ENCODE measurements around the gene DENND1A.

DENND1A gene

DNA sequence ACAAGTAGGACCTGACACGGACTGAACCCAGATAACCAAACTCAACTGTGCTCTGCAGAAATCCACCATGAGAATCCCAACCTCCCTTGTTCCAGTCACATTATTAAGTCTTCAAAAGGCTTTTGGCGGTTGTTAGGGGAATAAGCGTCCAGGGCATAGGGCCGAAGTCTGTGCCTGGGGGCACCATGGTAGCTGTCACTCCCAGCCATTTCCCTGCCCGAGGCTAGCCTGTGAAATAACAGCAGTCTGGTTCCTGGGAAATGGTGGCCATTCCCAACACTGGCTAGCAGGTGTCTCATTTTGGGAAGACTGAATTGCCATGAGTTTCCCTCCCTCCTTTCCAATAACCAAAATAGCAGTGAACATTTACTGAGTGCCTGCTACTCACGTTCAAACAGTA lies 451.8 kb downstream of the DENND1A start:
- DNase-seq, result no peak

GRCh38 chr9:123475407-123475806 lies 454.5 kb downstream of the DENND1A start:
- DNase-seq, result no peak

DNA sequence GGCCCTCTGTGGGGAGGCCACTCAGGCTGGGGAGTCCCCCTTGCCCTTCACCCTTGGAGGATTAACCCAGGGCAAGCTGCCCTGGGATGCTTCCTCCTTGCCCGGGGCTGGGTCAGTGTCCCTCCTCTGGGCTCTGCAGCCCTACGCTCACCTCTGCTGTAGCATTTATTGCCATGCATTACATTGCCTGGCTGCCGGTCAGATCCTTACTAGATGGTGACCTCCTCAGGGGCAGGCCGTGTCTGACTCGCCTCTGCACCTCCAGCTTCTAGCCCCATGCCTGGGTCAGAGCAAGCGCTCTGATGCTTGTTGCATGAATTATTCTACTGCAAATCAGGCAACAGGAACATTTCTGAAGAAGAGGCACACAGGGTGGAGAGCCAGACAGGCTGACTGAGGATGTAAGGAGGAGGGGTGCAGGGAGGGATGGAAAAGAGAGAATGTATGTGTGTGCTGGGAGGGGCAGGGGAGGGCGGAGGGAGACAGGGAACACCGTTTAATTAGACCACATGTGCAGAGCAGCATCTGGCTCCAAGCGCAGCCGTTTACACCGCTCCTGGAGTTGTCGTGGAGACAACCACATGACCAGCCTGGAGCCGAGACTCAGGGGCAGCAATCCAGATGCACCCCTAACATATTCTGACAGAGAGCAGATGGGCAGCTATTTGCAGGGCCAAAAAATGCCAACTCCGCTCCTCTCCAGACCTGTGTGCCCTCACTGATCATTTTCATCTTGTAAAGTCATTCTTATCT lies 456.9 kb downstream of the DENND1A start:
- no peak for DNase-seq

DNA sequence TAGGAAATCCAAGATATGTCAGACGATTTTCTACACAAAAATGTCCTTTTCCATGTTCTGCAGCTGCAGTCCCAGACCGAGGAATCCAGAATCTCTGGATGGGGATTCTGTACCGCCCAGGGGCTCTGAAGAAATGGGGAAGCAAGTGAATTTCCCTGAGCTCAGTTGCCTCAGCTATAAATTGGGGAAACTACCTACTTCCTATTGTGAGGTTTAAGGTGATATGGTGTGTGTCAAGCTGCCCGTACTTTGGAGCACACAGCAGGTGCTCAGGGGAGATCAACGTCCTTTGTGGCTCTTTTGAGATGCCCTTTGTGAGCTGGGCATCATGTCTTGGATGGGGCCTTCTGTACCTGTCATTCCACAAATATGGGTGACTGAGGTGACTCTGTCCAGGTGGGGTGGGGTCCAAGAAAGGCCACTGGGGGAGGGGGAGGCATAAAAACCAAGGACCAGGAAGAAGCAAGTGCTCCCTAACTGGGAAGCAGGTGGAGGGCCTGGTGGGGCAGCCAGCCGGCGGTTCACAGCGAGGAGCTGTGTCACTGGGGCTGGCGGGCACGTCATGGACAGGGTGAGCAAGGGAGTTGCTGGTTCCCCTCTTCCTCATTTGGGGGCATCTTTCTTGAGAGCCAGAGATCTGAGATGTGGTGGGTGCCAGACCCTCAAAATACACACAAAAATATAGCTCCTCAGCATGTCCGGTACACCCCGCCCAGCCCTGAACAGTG lies 457.9 kb downstream of the DENND1A start:
- no peak for DNase-seq

DNA sequence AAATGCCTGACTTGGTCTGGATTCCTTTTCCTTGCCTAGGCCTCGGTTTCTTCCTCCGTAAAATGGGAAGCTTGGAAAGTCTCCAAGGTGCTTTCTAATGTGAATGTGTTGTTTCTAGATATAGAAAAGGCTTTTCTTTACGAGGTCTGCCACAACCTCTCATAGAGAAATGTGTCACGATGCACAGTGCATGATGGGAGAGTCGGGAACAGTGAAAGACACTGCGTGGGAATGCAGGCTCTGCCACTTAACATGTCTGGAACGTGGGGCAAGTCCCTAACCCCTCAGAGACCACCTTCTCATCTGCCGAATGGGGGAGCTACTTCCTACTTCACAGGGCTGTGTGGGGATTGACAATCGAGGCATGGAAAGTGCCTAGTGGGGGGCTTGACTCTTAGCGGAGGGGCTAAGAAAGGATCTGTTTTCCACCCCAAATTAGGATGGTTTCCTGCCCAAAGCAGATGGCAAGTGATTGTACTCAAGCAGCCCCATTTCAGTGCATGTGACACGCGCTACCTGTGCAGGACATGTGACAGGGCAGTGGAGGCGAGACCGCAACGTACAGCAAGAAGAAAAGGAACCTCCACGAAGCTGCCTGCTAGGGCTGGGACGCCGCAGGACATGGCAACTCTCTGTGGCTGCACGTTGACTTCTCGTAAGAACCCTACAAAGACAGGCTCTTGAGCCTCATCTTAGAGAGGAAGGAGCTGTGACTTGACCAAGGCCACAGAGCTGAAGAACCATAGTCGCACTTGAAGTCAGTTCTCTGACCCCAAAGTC lies 458.7 kb downstream of the DENND1A start:
- DNase-seq, result no peak

DNA sequence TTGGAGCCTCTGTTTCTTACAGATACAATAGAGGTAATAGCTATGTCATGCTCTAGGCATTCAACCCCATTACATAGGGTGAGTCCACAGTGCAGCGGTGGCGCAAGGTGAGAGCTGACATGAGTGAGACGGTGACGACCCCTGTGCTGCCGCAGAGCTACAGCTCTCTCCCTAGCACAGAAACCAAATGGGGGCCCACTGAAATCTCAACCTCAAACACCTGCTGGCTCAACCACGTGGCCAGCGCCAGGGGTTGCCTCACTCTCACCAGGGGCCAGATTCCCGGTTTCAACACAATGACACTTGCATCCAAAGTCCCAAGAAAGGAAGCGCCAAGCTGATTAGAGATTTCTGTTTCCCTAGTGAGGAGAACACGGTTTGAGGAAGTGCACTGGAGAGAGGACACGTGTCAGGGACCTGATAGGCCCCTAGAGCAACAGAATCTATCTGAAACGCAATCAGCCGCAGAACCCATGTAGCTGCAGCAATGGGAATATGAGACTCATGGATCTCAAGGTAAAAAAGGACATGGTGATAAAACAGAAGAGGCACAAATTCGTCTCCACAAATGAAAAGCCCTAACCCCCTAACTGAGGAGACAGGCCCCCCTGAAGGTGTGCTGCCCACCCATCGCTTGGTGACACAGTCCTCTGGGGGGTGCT lies 459.7 kb downstream of the DENND1A start:
- DNase-seq, result peak; percentile 34

GRCh38 chr9:123469282-123469681 lies 460.6 kb downstream of the DENND1A start:
- DNase-seq, result no peak

DNA sequence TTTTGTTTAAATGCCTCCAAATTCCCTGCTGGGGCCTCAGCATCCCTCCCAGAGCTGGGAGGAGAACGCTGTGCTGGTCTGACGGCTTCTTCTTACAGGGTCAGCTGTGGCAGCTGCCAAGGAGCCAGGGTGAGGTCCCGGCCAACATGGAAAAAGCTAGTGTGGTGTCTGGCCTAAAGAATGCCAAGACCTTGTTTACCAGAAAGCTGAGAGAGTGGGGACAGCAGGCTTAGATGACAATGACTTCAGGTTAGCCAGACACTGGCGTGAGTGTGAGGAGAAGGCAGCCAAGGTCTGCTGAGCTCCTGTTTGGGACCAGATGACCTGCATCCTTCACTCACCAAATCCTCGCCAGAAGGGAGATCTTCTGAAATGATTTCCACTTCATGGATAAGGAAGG lies 461.4 kb downstream of the DENND1A start:
- no peak for DNase-seq

- DNase-seq, result no peak
Measured at GRCh38 chr9:123465304-123465703, 464.6 kb downstream of the DENND1A start.

- no peak for DNase-seq
Measured at GRCh38 chr9:123460091-123460490, 469.8 kb downstream of the DENND1A start.

DNA sequence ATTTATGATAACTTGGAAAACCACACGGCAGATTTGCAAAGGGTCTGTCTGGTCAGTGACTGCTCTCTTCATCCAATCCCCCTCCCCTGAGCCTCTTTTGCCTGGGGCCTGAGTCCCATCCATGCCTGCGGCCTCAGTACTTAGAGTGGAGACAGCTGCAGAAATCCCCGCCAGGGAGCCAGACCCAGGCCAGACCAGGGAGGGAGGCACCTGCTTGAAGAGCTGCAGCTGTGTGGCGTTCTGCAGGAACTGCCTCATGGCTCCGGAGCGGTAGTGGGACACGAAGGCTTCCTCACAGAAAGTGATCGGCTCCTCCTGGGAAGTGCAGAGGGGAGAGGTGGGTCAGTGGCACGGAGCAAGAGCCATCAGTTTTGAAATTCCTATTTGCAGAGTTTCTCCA lies 472.3 kb downstream of the DENND1A start:
- DNase-seq, result no peak

DNA sequence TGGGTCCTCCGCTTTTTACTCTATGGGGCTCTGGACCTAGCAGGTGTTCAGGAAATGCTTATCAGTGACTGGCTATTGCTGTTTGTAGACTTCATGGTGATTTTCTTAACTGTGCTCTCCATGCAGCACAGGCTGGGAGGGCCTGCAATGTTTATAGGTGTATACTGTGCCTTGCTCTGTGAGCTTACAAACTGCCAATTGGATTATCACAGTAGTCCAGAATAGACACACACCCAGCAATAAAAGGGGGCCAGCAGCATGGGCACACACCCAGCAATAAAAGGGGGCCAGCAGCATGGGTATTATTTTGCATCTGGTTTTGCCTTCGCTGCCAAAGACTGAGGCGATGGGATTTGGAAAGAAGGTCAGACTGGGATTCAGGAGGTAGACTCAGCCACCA lies 473.9 kb downstream of the DENND1A start:
- peak; percentile 51 for DNase-seq

DNA sequence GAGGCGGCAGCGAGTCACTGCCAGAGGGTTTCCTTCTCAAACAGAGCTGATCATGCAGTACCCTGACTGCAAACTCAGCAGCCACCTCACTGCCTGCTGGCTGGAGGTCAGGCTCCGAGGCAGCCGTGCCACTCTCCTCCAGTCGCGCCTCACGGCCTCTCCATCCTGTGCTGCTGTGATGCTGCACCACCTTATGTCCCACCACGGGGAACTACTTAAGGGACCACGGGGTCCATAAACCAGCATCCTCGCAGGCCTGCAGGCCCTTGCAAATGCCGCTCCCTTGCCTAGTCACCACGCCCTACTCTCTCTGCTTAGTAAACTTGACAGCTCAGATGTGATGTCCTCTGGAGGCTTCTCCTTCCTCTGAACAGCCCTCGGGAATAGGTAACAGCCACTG lies 474.7 kb downstream of the DENND1A start:
- no peak for DNase-seq

DNA sequence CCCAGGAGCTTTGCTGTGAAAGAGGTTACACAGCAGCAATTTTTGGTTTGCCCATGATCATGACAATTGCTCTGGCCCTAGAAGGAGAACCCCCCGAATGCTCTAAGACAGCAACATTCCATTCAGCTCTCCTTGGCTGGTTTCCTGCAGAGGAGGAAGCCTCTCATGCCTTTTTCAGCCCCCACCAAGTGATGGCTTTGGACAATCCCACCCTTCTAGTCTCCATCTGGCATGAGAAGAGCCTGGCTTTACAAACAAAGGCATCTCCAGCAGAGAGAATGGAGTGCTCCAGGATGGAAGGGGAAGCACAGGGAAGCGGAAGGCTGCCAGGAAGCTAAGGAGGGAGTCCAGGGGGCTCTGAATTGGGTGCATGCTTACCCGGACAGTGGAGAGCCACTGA lies 475.6 kb downstream of the DENND1A start:
- DNase-seq, result no peak

GRCh38 chr9:123453831-123454321 lies 476.1 kb downstream of the DENND1A start:
- no peak for DNase-seq

DNA sequence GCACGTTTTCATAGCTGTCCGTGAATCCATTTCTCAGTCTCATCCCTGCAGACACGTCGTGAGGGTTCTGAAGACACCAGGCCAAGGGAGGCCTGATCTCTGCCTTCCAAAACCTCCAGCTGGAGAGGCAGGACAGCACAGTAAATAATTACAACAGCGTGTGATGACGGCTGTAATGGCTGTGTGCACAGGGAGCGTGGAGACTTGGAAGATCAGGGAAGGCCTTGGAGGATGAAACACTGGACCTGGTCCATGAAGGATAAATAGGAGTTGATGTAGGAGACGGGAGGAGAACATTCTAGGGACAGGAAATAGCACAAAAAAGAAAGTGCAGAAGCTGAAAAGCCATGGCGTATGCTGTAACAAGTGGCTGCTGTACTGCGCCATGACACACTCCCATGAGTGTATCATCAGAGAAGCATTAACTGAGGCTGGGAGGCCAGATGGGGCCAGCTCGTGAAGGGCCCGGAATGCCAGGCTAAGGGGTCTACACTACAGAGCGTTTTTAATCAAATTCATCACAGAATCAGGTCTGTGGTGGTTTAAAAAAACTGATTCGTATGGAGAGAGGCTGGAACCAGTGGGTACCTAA lies 476.8 kb downstream of the DENND1A start:
- DNase-seq, result no peak

DNA sequence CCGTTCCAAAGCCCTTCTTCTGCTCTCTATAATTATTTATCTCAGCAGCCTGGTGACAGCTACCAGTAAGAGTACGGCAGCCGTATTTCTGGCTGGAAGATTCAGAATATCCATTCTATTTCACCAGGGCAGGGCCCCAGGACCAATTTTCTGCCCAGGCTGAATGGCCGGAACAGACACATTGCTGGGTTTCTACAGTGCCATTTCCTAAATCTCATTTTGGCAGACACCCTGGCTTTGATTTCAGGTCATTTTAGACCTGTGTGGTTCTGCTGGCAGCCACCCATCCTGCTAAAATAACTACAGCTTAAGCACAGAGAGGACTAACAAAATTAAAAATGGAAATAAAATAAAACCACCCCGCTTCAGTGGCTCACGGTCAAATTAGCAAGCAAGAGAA lies 478.9 kb downstream of the DENND1A start:
- no peak for DNase-seq

GRCh38 chr9:123450098-123450770 lies 479.7 kb downstream of the DENND1A start:
- DNase-seq, result no peak

DNA sequence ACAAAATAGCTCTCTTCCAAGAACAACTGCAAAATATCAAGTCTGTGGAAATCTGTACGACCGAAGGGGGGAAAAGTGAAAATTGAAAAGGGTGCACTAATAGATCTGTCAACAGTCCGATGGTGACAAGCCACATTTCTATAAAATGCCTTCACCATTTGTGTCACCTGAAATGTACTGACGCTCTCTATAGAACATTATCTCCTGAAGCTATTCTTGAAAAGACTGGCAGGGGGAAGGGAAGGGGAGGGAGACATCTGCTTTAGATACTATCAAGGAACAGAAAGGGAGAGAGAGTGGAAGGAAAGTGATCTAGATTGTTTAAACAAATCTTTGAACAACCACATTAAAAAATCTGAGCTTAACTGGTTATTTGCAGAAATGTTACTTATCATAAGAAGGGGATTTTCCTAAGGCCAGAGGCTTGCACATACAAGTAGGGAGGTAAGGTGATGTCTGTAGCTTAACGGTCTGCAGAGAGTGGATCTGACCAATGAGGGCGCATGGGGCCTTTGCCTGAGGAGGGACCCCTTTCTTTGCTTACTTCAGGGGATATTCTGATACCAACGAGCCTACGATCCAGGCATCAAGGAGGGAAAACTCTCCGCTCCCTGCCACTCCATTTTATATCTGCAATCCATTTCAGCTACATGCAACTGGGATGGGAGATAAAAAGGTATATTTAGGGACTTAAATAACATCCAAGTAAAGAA lies 481.8 kb downstream of the DENND1A start:
- DNase-seq, result no peak

DNA sequence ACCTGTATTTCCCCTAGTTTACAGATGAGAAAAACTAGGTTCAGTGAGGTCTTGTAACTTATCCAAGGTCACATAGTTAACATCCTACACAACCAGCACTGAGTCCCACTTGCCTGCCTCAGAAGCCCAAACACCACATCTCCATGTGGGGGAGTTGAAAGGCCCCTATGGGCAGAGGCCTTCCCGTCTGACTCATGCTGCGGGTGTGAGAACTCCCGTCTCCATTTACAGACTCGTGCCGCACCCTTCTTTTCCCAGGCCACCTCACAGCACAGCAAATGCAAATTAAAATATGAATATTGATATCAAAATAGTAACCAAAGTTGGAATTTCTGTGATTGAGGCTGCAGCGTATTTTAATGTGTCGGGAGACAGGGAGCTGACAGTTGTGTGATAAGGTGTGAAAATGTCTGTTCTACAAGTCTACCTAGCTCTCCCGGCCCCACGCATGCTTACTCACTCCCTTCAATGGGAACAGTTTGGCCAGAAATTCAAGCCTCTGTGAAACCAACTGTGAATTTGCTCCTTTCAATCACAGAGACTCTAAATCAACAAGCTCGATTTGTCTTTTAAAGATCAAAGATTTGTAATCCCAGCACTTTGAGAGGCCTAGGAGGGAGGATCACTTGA lies 483.8 kb downstream of the DENND1A start:
- no peak for DNase-seq

DNA sequence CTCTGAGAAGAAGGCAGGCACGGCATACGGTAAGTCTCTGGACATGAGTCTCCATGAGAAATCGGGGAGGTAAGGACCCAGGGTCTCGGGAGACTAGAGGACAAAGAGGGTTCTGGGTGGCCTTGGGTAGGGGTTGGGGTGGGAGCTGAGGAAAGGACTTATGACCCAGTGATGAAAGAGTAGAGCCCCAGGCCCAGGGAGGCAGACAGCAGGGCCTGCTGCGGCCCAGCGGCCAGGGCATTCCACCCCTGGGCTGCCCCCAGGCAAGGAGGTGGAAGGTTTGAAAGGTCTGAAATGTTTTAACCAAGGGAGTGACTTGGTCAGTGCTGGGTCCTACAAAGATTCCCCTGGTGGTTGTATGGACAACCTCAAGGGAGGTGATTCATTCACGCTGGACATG lies 484.8 kb downstream of the DENND1A start:
- DNase-seq, result no peak
